UCSD-AML1 (cell line): ENCODE measurements around the gene FFAR2.
"Not testable (repeated sequence)": the region's sequence is repeated elsewhere in the genome, so short reads cannot be mapped to it uniquely, and the experiment has no call there.

Source experiments
- DNase-seq: peaks from one replicate; lab custom pipeline; 2025; ENCODE audit not compliant: unreplicated experiment; lab: John Stamatoyannopoulos, UW

Gene FFAR2

DNA sequence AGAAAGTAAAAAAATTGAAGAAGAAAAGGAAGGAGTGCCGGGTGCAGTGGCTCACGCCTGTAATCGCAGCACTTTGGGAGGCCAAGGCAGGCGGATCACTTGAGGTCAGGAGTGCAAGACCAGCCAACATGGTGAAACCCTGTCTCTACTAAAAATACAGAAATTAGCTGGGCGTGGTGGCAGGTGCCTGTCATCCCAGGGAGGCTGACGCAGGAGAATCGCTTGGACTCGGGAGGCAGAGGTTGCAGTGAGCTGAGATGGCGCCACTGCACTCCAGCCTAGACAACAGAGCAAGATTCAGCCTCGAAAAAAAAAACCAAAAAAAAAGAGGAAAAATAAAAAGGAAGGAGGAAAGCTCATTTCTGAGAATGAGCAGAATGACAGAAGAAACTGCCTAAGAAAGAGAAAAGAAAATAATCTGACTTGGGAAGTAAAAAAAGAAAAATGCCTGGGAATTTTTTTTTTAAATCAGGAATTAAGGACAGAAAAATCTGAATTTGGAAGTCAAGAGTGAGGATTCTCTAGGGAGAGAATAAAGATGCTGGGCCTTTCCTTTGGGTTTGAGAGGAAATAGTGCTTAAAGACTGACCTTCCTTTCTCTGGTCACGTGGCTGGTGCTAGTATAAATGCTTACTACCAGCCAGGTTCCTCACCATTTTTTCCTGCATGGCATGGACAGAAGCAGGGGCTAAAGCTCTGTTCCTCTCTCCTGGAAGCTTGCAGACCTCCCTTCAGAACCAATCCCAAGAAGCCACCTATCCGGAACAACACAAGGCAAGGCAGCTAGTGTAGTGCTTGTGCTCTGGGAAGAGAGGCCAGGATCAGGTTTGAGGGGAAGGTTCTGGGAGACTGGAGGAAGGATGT, at the start of gene FFAR2:
TSS of gene FFAR2 (plus strand) at position 652 of the 864 bp plus-strand sequence. CDS start 1,458 bp downstream, outside the sequence.
- DNase-seq, result no peak

DNA sequence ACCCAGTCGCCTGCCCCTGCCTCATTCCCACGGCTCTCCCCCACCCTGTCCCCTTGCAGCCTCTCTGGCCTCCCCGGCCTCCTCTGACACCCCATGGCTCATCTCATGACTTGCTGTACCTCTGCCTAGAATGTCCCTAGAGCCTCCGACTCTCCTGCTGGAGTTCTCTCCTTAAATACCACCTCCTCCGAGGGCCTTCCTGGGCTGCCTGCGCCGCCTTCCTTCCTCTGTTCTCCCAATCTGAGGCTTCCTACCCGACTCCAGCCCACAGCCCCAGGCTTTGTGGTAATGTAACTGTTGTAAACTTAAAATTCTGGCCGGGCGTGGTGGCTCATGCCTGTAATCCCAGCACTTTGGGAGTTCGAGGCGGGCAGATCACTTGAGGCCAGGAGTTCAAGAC, 49.5 kb upstream of the FFAR2 start:
- no peak for DNase-seq

DNA sequence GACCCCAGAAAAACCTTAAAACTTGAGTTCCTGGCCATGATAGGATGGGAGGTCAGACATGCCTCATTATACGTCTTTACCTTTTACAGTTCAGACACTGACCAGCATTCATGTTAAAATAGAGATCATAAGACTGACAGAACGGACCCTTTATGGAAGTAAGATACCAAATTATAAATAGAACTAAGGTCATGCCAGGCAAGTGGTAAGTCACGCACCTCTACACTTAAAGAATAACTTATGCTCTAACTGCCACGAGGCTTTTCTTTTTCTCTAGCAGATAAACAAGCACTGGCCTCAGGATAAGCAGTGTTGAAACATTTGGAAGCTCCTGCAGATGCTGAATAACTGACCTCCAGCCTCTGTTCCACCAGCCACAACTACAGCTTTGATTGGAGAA, 48.8 kb upstream of the FFAR2 start:
- DNase-seq, result no peak

- no peak for DNase-seq
Measured at GRCh38 chr19:35399948-35400772, 47.9 kb upstream of the FFAR2 start.

DNA sequence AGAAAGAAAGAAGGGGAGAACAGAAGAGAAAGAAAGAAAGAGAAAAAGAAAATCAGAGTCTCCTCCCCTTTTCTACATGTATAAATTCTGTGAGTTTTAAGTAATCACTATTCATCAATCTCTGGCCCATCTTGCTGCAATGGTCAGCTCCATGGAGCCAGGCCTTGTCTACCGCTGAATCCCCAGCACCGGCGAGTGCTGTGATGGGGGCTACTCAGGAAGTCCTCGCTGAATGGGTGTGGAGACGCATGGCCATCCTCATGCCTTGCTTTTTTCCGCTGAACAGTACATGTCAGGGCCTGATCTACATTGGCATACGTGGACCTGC, 47.3 kb upstream of the FFAR2 start:
- DNase-seq, result no peak

GRCh38 chr19:35401416-35401815, 46.6 kb upstream of the FFAR2 start:
- not testable (repeated sequence) for DNase-seq

- no peak for DNase-seq
Measured at GRCh38 chr19:35403116-35403760, 44.8 kb upstream of the FFAR2 start.

DNA sequence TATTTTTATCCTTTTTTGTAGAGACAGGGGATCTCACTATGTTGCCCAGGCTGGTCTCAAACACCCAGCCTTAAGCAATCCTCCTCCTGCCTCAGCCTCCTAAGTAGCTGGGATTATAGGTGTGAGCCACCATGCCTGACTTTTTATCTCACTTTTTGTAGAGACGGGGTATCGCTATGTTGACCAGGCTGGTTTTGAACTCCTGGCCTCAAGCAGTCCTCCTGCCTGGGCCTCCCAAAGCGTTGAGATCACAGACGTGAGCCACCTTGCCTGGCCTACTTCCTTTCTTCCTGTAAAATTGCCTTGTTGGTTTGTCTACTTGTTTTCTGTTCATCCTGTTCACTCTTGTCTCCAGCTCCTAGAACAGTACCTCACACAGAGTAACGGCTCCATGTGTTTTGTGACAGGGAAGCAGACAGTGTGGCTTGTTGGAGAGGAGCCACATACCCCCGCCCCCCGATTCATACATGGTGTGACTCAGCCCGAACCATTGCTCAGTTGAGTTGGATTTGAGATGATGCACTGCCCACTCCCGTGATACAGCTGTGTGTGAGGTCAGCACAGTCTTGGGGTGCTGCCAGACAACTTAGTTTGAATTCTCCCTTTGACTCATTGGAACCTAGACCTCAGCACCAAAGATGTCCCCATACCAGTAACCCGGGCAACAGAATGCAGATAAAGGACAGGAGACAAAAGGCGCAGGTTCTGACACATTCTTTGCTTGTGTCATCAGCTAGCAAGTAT, 43.0 kb upstream of the FFAR2 start:
- no peak for DNase-seq

DNA sequence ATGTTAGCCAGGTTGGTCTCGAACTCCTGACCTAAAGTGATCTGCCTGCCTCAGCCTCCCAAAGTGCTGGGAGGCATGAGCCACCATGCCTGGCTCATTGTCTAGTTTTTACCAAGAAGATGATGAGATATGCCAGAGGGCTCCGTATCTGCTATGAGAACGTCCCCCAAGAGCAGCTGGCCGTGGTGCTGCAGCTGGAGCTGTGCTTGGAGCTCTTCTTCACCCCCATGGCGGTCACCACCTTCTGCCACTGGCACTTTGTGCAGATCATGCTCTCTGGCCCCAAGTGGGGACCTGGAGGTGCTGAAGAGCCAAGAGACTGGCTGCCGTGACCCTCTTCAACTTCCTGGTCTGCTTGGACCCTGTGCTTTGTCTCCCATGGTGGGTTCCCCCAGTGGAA, 40.4 kb upstream of the FFAR2 start:
- no peak for DNase-seq

DNA sequence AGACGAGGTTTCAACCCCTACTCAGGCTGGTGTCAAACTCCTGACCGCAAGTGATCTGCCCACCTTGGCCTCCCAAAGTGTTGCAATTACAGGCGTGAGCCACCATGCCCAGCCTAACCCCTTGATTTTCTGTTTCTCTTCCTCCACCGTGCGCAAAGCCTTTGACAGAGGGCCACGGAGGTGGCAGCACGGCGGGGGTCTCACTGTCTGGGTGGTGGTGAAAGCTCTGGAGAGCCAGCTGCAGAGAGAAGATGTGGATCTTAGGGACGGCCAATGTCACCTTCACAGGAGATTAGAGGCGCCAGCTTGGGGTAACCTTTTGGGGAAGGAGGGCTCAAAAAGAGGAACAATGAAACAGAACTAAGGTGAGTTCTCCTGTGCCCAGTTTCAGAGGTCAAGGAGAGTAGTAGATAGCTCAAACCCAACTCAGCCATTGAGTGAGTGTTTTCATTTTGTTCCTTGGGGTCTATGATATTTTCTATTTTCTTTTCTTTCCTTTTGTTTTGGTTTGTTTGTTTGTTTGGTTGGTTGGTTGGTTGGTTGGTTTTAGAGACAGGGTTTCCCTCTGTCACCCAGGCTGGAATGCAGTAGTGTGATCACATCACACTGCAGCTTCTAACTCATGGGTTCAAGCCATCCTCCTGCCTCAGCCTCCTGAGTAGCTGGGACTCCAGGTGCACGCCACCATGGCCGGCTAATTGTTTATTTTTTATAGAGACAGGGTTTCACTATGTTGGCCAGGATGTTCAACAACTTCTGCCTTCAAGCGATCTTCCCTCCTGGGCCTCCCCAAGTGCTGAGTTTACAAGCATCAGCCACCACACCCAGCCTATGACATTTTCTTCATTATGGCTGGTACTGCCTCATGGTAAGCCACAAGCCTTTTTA, 39.5 kb upstream of the FFAR2 start:
- DNase-seq, result no peak

GRCh38 chr19:35409191-35409590, 38.9 kb upstream of the FFAR2 start:
- DNase-seq, result no peak

- no peak for DNase-seq
Measured at GRCh38 chr19:35410487-35410886, 37.6 kb upstream of the FFAR2 start.

GRCh38 chr19:35414442-35414841, 33.6 kb upstream of the FFAR2 start:
- DNase-seq, result no peak

- DNase-seq, result no peak
Measured at GRCh38 chr19:35416331-35416730, 31.7 kb upstream of the FFAR2 start.

GRCh38 chr19:35417278-35417677, 30.8 kb upstream of the FFAR2 start:
- no peak for DNase-seq

DNA sequence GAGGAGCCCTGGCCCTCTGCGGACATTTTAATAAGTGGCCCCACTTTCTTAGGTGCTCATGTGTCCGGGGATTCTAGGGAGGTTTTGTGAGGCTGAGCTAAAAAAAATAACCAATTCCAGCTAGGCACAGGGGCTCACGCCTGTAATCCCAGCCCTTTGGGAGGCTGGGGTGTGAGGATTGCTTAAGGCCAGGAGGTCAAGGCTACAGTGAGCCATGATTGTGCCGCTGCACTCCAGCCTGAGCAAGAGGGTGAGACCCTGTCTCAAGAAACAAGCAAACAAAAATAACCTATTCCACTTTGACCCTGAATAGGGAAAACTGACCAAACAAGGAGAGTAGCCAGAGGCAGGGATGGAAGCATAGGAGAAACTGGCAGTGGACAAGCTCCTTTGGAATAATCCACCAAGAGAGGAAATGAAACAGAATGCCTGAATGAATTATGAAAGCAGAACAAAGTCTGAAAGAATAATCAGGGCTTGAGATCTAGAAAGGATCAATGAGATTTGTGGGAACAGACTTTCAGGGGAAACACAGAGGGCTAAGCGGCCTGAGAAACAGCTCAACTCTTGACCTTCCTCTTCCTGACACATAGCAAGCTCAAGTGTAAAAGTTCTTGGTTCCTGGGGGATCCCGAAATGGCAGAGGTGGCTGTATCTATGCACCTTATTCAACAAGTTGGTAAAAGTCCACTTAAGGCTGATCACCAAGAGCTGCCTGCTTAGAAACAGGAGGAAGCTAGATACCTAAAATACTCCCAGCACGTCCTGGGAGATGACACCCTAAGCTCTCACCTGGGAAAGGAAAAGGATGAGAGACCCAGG, 30.1 kb upstream of the FFAR2 start:
- no peak for DNase-seq

DNA sequence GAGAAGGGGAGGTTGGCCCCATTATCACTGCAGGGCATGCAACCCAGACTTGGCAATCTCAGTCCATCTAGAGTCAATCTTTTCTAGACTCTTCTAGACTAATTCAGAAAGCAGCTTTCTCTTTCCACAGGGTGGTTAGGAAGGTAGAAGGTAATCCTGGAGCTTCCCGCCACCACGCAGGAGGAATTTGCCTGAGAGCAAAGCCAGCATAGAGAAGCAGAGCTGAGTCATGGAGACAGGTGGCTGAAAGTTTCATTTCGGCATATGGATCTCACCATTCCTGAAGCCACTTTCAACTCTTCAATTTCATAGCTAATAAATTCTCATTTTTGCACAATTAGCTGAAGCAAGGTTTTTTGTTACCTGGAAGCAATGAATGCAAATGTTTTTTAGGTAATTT, 29.0 kb upstream of the FFAR2 start:
- DNase-seq, result no peak

DNA sequence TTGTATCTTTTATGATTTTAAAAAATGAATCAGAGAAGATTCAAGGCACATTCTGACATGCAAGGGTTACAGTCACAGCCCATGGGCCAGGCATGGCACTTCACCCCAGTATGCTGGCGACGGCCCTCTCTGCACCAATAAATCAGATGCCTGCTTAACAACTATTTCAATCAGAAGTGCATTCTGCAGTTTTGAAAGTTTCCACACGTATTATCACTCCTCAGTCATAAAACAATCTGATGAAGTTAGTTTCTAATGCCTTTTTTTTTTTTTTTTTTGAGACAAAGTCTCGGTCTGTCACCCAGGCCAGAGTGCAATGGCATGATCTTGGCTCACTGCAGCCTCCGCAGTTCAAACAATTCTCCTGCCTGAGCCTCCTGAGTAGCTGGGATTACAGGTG, 28.3 kb upstream of the FFAR2 start:
- DNase-seq, result no peak

DNA sequence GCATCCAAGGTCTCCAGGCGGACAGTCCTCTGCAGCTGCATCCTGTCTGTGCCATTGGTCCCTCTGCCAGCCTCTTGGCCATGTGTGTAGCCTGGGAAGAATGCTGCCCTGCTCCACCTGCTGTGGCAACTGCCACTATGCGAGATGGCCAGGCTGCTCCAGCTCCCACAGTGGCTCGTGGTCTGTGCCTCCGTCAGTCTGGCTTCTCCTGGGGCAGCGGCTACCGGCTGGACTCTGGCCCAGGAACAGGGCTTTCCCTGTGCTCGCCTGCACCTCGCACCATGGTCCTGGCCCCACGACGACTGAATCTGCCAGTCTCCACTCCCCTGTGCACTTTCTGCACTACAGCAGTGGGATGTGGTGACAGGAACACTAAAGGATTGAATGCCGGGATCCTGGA, 26.7 kb upstream of the FFAR2 start:
- DNase-seq, result no peak
